Measurements from ENCODE around the gene ZCCHC24.

Gene ZCCHC24

DNA sequence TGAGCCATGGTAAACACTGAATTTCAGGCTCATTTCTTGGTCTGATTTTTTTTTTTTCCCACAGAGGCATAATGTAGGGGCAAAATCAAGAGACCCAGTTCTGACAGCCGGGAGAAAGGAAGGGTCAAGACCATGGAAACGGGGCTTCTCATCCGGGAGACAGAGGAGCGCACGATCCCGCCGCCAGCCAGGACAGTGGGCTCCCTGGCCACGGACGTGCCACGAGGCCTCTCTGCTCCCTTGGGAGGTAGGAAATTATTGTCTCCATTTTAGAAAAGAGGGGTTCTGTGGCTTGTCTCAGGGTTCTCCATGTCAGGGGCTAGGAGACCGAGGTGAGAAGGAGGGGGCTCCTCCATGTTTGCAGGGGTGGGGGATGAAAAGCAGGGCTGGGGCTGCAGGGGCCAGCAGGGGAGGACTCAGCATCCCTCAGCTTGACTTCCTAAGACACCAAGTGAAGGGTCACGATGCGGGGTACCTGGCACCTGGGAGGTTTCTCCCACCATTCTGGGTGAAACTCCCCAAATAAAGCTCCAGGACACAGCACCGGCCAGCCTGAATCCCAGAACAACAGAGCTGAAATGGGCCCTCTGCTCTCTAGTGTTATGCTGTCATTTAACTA, 60.5 kb downstream of the ZCCHC24 start:
- H3K36me3 ChIP-seq (ENCODE audit: control insufficient read depth, insufficient read depth, low read length), result peaks cover 5% of the 10 kb centered on the region
- H3K4me1 ChIP-seq (ENCODE audit: control insufficient read depth, insufficient read depth, low read length), result peaks cover 45% of the 10 kb centered on the region
- H3K27ac ChIP-seq (ENCODE audit: low read depth, low read length), result no peak overlapping the region
- H3K4me3 ChIP-seq (ENCODE audit: low read length), result no peak overlapping the region
- H3K9ac ChIP-seq (ENCODE audit: low read length), result no peak overlapping the region
- H3K27me3 ChIP-seq (ENCODE audit: control insufficient read depth, insufficient read depth, low read length), result no peaks in the 10 kb centered on the region

GRCh38 chr10:79383974-79384606, 61.3 kb downstream of the ZCCHC24 start:
- no peaks in the 10 kb centered on the region for H3K27me3 ChIP-seq (ENCODE audit: control insufficient read depth, insufficient read depth, low read length)
- peaks cover 5% of the 10 kb centered on the region for H3K36me3 ChIP-seq (ENCODE audit: control insufficient read depth, insufficient read depth, low read length)
- H3K4me1 ChIP-seq (ENCODE audit: control insufficient read depth, insufficient read depth, low read length), result peaks cover 53% of the 10 kb centered on the region
- H3K27ac ChIP-seq (ENCODE audit: low read depth, low read length), result no peak overlapping the region
- no peak overlapping the region for H3K4me3 ChIP-seq (ENCODE audit: low read length)
- H3K9ac ChIP-seq (ENCODE audit: low read length), result no peak overlapping the region

DNA sequence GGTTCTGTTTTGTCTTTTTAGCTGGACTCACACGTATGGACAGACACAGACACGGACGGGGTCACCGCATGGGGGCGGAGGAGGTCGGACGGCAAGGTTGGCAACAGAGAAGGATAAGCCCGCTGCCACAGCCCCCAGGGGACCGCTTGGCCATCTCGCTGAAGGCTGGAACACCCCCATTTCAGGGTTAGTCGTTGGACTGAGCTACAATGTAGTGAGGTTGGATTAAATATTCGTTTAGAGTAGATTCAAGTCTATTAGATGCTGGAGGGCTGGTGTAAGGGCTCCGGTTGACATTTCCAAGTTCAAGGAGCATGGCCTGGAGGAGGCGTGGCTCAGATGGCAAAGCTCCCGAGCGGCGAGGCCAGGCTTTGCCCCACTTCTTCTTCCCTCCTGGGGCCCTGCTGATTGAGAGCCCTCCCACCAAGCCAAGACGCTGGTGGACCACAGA, 62.9 kb downstream of the ZCCHC24 start:
- Histone ChIP-seq H3K4me1 (ENCODE audit: control insufficient read depth, insufficient read depth, low read length) (peaks cover 52% of the 10 kb centered on the region), H3K27me3 (ENCODE audit: control insufficient read depth, insufficient read depth, low read length) (no peaks in the 10 kb centered on the region), H3K36me3 (ENCODE audit: control insufficient read depth, insufficient read depth, low read length) (peaks cover 5% of the 10 kb centered on the region), H3K9ac (ENCODE audit: low read length) (no peak overlapping the region), H3K4me3 (ENCODE audit: low read length) (no peak overlapping the region), H3K27ac (ENCODE audit: low read depth, low read length) (peak overlapping the region; percentile 92)

DNA sequence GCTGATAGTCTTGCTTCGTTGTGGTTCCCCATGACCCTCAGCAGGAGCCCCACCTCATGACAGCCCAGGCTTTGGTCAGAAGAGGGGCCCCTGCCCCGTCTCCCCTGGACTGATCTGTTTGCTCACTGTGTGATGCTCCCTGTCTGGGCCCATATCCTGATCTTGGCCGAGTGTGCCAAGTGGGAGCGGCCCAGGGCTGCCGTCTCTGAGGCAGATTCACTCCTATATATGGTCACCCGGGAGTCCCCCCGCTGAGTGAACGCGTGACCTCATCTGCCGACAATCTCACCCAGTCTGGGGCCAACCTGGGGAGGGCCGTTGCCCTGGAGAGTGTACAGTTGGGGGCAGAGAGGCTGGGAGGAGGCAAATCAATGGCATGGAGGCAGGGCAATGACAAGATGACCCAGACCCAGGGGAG, 63.6 kb downstream of the ZCCHC24 start:
- no peak overlapping the region for H3K4me3 ChIP-seq (ENCODE audit: low read length)
- no peak overlapping the region for H3K9ac ChIP-seq (ENCODE audit: low read length)

DNA sequence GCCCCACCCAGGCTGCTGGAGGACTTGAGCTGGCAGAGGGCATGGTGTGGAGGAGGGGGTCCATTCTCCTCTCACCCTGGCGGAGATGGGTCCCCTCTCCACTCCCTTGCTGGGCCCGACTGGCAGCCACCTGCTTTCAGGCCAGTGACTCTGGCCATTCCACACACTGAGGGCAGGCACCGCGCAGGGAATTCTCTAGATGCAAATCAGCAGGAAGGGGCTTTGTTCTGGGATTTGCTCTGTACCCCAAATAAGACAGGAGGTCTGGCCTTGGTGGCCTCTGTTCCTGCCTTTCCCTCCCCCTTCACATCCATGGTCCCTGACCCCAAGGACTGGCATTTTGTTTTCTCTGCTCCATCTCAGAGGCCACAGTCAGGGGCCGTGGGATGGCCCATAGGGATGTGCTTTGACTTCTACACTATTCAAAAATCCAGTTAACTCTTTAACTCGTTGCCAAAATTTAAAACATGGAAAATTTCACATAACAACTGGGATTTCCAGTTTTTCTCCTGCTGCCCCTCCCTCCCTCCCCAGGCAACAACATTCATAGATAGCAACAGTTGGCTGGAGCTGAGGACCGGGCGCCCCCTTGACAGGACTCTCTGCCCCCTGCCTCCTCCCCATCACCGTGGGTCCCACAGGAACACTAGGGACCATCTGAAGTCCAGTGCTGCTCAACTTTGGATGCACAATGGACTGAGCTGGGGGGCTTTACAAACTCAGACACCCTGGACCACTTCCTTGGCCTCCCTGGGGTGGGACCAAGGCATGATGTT, 64.3 kb downstream of the ZCCHC24 start:
- Histone ChIP-seq H3K36me3 (ENCODE audit: control insufficient read depth, insufficient read depth, low read length) (peaks cover under 1% of the 10 kb centered on the region), H3K4me1 (ENCODE audit: control insufficient read depth, insufficient read depth, low read length) (peaks cover 41% of the 10 kb centered on the region), H3K27me3 (ENCODE audit: control insufficient read depth, insufficient read depth, low read length) (no peaks in the 10 kb centered on the region), H3K27ac (ENCODE audit: low read depth, low read length) (peak overlapping the region; percentile 92), H3K4me3 (ENCODE audit: low read length) (no peak overlapping the region), H3K9ac (ENCODE audit: low read length) (no peak overlapping the region)

More for the DNA sequence above, 63.6 kb downstream of the ZCCHC24 start:
- H3K27ac ChIP-seq (ENCODE audit: low read depth, low read length), result peak overlapping the region; percentile 92
- no peaks in the 10 kb centered on the region for H3K27me3 ChIP-seq (ENCODE audit: control insufficient read depth, insufficient read depth, low read length)
- H3K36me3 ChIP-seq (ENCODE audit: control insufficient read depth, insufficient read depth, low read length), result peaks cover 5% of the 10 kb centered on the region
- H3K4me1 ChIP-seq (ENCODE audit: control insufficient read depth, insufficient read depth, low read length), result peaks cover 45% of the 10 kb centered on the region

GRCh38 chr10:79380125-79380945, 65.1 kb downstream of the ZCCHC24 start:
- Histone ChIP-seq H3K36me3 (ENCODE audit: control insufficient read depth, insufficient read depth, low read length) (no peaks in the 10 kb centered on the region), H3K27ac (ENCODE audit: low read depth, low read length) (peak overlapping the region; percentile 92), H3K4me1 (ENCODE audit: control insufficient read depth, insufficient read depth, low read length) (peaks cover 45% of the 10 kb centered on the region), H3K9ac (ENCODE audit: low read length) (no peak overlapping the region), H3K4me3 (ENCODE audit: low read length) (no peak overlapping the region), H3K27me3 (ENCODE audit: control insufficient read depth, insufficient read depth, low read length) (no peaks in the 10 kb centered on the region)

DNA sequence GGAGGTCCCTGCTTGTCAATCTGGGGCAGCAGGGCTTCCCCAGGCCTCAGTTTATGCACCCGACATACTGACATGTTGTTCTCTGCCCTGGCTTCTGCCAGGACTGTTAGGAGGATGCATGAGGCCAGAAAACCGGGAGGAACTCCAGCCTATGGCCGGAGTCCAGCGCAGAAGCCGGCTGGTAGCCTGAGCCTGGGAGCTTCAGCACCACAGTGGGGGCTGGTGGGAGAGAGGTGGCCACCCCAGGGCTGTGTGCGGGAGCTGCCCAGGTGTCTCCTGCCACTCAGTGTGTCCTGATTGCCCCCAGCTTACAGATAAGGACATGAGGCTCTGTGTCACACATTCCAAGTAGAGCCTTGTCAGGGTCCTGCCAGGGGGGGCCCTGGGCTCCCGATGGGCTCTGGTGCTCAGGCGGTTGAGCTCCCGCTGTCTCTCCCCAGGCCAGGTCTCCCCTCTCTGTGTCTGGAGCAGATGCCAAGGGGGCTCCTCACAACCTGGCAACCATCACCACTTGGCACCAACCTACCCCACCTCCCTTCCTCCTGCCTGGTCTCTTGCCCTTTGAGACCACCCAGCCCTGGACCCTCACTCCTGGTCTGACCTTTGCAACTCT, 65.8 kb downstream of the ZCCHC24 start:
- Histone ChIP-seq H3K4me1 (ENCODE audit: control insufficient read depth, insufficient read depth, low read length) (peaks cover 51% of the 10 kb centered on the region), H3K9ac (ENCODE audit: low read length) (no peak overlapping the region), H3K4me3 (ENCODE audit: low read length) (no peak overlapping the region), H3K27me3 (ENCODE audit: control insufficient read depth, insufficient read depth, low read length) (no peaks in the 10 kb centered on the region), H3K27ac (ENCODE audit: low read depth, low read length) (peak overlapping the region; percentile 92), H3K36me3 (ENCODE audit: control insufficient read depth, insufficient read depth, low read length) (no peaks in the 10 kb centered on the region)

DNA sequence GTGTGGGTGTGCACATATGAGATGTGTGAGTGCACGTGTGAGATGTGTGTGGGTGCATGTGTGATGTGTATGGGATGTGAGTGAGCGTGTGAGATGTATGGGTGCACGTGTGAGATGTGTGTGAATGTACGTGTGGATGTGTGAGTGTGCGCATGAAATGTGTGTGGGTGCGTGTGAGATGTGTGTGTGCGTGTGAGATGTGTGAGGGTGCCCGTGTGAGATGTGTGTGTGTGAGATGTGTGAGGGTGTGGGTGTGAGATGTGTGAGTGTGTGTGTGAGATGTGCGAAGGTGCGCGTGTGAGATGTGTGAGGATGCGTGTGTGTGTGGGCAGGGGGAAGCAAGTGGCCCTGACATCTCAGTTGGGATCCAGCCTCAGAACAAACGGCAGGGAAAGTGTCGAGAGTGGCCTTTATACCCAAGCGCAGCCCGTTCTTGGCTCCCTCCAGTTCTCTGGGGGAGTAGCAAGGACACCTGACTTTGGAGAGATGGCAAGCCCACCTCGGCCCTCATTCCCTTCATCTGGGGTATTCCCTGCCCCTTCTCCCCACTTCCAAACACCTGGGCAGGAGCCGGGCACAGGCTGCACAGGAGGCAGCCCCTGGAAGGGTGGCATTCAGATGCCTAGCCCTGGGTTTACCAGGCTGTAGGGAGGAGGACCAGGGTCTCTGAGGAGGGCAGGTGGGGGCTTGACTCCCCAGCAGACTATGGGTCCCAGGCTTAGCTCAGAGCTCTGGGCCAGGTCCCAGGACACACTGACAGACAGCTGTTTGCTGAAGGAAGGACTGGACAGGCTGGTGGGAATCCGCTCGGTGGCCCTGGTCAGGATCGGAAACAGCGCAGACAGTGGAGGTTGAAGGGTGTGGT, 66.5 kb downstream of the ZCCHC24 start:
- Histone ChIP-seq H3K27me3 (ENCODE audit: control insufficient read depth, insufficient read depth, low read length) (no peaks in the 10 kb centered on the region), H3K4me1 (ENCODE audit: control insufficient read depth, insufficient read depth, low read length) (peaks cover 51% of the 10 kb centered on the region), H3K9ac (ENCODE audit: low read length) (no peak overlapping the region), H3K36me3 (ENCODE audit: control insufficient read depth, insufficient read depth, low read length) (no peaks in the 10 kb centered on the region), H3K27ac (ENCODE audit: low read depth, low read length) (peak overlapping the region; percentile 92), H3K4me3 (ENCODE audit: low read length) (no peak overlapping the region)

GRCh38 chr10:79378383-79378646, 67.1 kb downstream of the ZCCHC24 start:
- H3K27ac ChIP-seq (ENCODE audit: low read depth, low read length), result no peak overlapping the region
- H3K9ac ChIP-seq (ENCODE audit: low read length), result no peak overlapping the region
- H3K4me1 ChIP-seq (ENCODE audit: control insufficient read depth, insufficient read depth, low read length), result peaks cover 51% of the 10 kb centered on the region
- no peaks in the 10 kb centered on the region for H3K27me3 ChIP-seq (ENCODE audit: control insufficient read depth, insufficient read depth, low read length)
- H3K36me3 ChIP-seq (ENCODE audit: control insufficient read depth, insufficient read depth, low read length), result no peaks in the 10 kb centered on the region
- H3K4me3 ChIP-seq (ENCODE audit: low read length), result no peak overlapping the region

DNA sequence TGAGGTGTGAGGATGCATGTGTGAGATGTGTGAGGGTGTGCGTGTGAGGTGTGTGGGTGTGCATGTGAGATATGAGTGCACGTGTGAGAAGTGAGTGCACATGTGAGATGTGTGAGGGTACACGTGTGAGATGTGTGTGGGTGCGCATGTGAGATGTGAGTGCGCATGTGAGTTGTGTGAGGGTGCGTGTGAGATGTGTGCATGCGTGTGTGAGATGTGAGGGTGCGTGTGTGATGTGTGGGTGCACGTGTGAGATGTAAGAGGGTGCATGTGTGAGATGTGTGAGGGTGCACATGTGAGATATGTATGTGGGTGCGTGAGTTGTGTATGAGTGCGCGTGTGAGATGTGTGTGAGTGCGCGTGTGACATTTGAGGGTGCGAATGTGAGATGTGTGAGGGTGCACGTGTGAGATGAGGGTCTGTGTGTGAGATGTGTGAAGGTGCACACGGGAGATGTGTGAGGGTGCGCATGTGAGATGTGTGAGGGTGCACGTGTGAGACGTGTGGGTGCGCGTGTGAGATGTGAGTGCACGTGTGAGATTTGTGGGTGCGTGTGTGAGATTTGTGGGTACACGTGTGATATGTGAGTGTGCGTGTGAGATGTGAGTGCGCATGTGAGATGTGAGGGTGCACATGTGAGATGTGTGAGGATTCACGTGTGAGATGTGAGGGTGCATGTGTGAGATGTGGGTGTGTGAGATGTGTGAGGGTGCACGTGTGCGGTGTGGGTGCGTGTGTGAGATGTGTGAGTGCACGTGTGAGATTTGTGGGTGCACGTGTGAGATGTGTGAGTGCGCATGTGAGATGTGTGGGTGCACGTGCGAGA, 67.7 kb downstream of the ZCCHC24 start:
- H3K27me3 ChIP-seq (ENCODE audit: control insufficient read depth, insufficient read depth, low read length), result no peaks in the 10 kb centered on the region
- peaks cover 45% of the 10 kb centered on the region for H3K4me1 ChIP-seq (ENCODE audit: control insufficient read depth, insufficient read depth, low read length)
- H3K9ac ChIP-seq (ENCODE audit: low read length), result no peak overlapping the region

More for the DNA sequence above, 67.7 kb downstream of the ZCCHC24 start:
- Histone ChIP-seq H3K36me3 (ENCODE audit: control insufficient read depth, insufficient read depth, low read length) (no peaks in the 10 kb centered on the region), H3K4me3 (ENCODE audit: low read length) (no peak overlapping the region), H3K27ac (ENCODE audit: low read depth, low read length) (no peak overlapping the region)

Data from rectal smooth muscle tissue (tissue), 1 donor.